Activated naive CD8-positive, alpha-beta T cell treated with anti-CD3 and anti-CD28 coated beads, Interleukin-2, amount 50 U/mL, for 16 hours (primary cell): ENCODE data around the gene PTK6.
"Not testable (repeated sequence)": the region's sequence is repeated elsewhere in the genome, so short reads cannot be mapped to it uniquely, and the experiment has no call there.

Experiments used
- DNase-seq: peaks from one replicate; pipeline ENCODE4 v3.0.0-alpha.2; 2020; ENCODE audit warnings: low read depth, low spot score

PTK6 gene

GRCh38 chr20:63529861-63530787 lies 7.1 kb downstream of the PTK6 start:
- no peak for DNase-seq

GRCh38 chr20:63529180-63529860 lies 7.9 kb downstream of the PTK6 start:
- no peak for DNase-seq

GRCh38 chr20:63527184-63527583 lies 10.0 kb downstream of the PTK6 start:
- no peak for DNase-seq

DNA sequence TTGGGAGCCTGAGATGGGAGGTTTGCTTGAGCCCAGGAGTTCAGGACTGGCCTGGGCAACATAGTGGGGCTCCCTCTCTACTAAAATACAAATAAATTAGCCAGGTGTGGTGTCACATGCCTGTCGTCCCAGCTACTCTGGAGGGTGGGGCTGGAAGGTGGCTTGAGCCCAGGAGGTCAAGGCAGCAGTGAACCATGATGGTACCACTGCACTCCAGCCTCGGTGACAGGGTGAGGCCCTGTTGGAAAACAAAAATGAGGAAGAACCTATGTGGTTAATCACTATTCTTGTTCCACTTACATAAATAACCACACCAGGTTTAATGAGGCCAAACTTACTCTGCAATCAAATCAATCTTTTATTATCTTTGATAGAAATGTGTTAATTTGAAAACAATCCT lies 11.2 kb downstream of the PTK6 start:
- DNase-seq, result no peak

- DNase-seq, result no peak
These were observed 12.0 kb downstream of the PTK6 start for GRCh38 chr20:63525185-63525584.

DNA sequence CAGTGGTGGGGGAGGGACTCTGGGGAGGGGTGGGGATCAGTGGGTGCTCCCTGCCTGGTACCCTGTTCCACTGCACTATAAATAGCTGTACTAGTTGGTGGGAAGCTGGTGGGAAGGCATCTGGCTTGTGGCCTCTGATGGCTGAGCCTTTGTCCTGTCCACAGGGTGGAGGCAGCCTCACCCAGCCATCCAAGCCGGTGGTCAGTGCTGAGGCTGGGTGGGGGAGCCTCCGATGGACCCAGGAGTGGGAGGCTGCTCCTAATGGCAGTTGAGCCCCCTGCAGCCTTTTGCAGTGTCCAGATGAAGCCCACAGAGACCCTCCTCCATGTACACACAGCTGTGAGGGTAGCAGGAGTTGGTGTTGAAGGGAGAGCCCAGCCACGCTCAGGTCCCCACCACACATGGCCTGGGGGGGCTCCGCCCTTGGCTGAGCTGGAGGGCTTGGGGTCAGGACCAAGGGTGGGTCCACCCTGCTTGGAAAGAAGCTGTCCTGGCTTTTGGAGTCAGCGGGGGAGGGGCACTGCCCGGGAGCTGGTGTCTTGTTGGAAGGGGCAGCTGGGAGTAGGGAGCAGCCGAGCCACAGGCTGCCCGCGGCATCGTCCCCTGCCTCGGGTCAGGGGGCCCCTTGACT lies 14.1 kb downstream of the PTK6 start:
- DNase-seq, result no peak

- no peak for DNase-seq
These were observed 14.9 kb downstream of the PTK6 start for GRCh38 chr20:63522091-63522868.

- no peak for DNase-seq
These were observed 15.6 kb downstream of the PTK6 start for GRCh38 chr20:63521602-63522001.

GRCh38 chr20:63520934-63521601 lies 16.1 kb downstream of the PTK6 start:
- peak; percentile 38 for DNase-seq

DNA sequence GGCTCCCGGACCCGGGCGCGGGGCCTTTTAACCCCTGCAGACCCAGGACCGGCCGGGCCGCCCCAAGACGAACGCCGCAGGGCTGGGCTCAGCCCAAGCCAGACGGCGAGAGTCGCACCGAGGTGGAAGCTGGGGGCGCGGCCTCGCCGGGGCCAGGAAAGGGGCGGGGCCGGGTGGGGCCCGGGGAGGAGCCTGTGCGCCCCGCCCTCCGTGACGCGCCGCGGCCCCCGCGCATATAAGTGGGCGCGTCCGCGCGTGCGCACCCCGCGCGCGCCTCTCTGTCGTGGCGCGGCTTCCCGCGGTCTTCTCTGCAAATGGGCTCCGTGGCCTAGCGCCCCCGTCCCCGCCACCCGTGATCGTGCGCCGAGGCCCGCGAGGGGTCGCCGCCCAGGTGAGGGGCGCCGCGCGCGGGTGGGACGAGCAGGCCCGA lies 16.7 kb downstream of the PTK6 start, which contains the start of gene PPDPF:
Gene PPDPF (plus strand): TSS at position 262 of the 430 bp plus-strand sequence. CDS start 544 bp downstream, outside the sequence.
- peak; percentile 58 for DNase-seq

DNA sequence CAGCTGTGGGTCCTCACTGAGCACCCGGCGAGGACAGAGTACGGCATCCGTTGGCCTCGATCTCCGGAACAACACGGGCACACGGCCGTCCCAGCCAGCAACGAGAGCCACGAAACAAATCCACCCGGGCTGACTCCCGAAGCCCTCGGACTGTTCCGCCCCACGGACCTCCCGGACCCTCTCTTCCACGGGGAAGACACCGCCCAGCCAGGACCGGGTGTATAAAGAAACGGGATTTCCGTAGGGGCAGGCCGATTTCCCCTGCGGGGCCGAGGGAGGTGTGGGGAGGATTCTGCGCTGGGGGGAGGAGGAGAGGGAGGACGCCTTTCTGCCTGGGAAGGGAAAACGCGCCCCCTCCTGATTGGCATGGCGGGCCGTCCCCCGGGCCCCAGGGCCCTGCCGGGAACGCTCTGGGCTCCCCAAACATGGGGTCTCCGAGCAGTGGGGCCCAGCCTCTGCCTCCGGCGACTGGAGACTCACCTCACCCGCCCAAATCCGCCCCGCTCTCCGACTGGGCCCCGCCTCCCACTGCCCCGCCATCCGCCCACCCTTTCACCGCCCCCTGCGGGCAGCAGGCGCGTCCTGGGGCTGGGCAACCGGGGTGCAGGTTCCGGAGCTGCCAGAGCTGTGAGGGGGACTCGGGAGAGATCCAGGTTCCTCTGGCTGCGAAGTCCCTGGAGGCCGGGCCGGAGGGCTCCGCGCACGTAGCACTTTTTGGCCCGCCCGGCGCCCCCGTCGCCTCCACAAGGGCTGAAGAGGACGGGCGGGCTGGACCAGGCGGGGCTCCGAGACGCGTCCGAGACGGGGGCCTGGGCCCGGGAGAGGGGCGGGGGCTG lies 17.3 kb downstream of the PTK6 start:
- no peak for DNase-seq

DNA sequence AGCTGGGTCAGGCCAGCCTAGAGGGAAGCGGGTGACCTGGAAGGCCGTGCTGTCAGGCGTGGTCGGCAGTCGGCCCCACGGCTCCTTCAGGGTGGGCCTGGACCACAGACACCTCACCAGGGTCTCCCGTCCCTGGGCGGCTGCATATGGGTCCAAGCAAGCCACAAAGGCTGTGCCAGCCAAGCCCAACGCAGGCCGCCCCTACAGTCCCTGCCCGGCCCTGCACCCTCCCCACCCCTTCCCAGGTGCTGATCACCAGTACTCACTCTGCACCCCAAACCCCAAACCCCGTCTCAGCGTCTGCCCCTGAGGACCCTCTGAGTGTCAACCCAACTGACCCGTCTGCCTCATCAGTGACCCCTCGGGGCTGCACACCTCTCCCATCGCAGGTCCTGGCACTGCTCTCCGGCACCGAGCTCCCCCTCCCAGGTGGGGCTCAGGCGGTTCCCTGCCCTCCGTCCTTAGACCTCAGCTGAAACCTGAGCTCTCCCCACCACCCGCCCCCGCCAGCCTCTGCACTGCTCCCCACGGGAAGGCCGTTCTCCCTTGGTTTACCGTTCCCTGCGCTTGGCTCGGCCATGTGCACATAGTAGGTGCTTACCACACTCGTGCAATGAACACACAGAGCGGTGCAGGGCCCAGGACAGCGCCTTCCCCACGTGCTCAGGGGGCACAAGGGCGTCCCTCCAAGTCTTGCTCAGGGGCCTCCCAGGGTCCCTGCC lies 18.1 kb downstream of the PTK6 start:
- DNase-seq, result no peak

GRCh38 chr20:63518351-63518861 lies 18.8 kb downstream of the PTK6 start:
- DNase-seq, result no peak

DNA sequence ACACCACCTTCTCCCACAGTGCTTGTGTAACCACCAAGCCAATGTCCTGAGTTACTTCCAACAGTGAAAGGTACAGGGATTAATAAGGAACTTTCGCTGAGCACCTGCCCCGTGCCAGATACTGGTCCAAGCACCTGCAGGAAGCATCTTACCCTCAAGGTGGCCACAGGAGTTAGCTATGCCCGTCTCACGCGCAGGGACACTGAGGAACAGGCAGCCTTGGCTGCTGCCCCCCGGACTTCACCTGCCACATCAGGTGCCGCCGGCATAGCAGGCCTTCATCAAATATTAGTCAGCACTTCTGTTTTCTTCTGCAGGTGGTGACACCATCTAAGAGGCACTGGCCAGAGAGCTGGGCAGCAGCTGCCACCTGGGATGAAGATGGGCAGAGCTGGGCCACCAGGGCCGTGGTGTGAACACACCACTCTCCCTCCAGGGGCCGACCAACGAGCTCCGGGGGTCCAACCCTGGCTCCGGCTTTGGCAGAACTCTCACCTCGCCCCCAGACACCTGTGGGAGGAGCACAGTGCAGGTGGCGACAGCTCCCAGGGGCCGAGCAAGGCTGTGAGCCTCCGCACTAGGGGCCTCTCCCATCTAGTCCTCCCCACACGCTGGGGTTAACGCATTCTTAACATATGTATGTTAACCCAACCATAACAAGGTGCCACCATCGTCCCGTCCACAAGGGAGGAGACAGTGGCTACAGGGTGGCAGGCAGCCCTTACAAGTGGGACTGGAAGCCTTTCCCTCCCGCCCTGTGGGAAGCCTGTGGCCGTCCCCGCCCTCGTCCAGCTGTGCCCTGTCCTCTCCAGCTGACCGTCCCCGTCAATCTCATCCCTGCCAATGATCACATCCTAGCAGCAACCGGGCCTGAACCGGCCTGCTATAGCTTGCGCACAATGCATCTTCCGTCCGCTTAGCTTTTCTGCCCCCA lies 19.5 kb downstream of the PTK6 start:
- no peak for DNase-seq

GRCh38 chr20:63514520-63514919 lies 22.7 kb downstream of the PTK6 start:
- DNase-seq, result not testable (repeated sequence)

DNA sequence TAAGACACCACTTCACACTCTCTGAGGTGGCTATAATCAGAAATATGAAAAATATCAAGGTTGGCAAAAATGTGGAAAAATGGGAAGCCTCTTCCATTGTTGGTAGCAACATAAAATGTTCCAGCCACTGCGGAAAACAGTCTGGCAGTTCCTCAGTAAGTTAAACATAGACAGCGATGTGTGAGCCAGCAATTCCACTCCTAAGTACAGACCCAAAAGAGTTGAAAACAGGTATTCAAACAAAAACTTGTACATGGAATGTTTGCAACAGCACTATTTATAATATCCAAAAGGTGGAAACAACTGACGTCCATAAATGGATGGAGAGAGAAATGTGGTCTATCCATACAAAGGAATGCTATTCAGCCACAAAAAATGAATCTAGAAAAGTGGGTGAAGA lies 24.0 kb downstream of the PTK6 start:
- DNase-seq, result no peak

DNA sequence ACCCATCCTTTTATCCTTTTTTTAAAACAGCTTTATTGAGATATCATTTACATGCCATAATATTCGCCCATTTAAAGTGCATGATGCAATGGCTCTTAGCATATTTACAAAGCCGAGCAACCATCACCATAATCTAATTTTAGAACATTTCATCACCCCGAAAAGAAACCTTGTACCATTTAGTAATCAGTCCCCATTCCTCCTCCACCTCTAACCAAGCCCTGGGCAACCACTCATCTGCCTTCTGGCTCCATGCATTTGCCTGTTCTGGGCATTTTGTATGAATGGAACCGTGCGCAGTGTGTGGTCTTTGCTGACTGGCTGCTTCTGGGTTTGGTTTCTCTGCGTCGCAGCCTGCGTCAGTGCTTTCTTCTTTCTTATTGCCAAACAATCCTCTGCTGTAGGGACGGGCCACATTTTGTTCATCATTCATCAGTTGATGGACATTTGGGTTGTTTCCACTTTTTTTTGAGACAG lies 28.1 kb downstream of the PTK6 start:
- DNase-seq, result no peak
